ENCODE measurements around the gene ELF1. TPM values are rescaled to one million over a fixed set of nuclear protein-coding genes. Genes with fewer than 3 reads are reported as not detected.

The ELF1 gene
- 6.7 and 11.3 TPM in 2 replicates for total RNA-seq (2014; rRNA removed; shearing (Covaris generic); ENCODE audit: low replicate concordance)

DNA sequence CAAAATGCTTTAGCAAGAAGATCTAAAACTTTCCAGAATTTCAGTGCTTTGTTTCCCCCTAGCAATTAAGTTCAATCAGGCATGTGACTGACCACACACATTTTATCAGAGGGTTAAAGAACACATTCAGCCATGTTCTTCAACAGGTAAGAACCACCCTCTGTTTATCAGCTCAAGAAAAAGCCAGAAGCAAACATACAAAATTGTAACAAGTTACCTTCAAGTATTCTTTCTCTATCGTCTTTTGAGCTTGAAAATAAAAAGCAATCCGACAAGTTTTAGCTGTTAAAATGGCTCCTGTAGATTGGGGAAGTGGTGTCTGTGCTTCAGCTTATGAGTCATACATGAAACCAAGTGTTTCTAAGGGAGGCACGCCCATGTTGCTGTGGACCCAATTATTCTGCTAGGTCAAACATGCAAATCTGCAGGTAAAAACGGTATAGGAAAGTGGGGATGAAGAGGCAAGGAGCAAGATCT is at the start of gene ELF1:
Gene ELF1 (minus strand): TSS at position 306 of the 477 bp plus-strand sequence. CDS start 37,262 bp downstream, outside the sequence.
- Histone ChIP-seq H3K9me3 (no peaks in the 10 kb centered on the region), H3K36me3 (no peaks in the 10 kb centered on the region), H3K27me3 (no peaks in the 10 kb centered on the region), H3K4me3 (peak within 1 kb of the TSS; percentile 33)
- DNase-seq: peak; percentile 45

DNA sequence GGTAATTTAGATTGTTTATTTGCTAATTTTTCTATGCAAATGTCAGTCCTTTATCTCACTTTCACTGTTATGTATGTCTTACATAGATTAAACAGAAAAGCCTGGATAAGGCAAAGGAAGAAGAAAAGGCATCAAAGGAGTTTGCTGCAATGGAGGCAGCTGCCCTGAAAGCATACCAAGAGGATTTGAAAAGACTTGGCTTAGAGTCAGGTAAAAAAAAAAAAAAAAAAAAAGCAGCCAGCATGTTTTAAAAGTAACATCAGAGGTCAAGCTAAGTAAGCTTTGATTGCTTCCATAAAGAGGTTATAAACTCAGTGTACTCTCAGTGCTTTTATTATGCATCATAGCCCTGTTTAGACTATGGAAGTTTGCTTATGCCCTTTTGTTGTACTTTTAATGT is 46.0 kb upstream of the ELF1 start:
- Histone ChIP-seq H3K27me3 (no peaks in the 10 kb centered on the region), H3K4me3 (no peak overlapping the region), H3K36me3 (peaks cover 50% of the 10 kb centered on the region), H3K9me3 (no peaks in the 10 kb centered on the region)
- DNase-seq: peak; percentile 34

DNA sequence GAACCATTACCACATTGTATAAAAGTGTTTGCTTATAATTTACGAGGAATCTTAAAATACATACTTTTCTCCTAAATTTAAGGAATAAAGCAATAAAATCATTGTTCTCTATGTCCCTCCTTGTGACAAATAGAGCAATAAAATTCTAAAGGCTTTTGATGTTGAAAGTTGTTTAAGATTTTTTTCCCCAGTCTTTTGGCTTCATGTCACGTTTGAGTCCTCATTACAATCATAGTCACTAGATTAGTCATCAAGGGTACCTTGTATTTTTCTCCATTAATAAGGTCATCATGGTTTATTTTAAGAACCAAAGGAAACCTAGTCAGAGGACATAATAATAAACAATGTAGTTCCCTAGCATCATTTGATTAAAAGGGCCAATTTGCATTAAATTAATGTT is 45.4 kb upstream of the ELF1 start:
- Histone ChIP-seq H3K9me3 (no peaks in the 10 kb centered on the region), H3K4me3 (no peak overlapping the region), H3K27me3 (no peaks in the 10 kb centered on the region), H3K36me3 (peaks cover 46% of the 10 kb centered on the region)
- no peak for DNase-seq

DNA sequence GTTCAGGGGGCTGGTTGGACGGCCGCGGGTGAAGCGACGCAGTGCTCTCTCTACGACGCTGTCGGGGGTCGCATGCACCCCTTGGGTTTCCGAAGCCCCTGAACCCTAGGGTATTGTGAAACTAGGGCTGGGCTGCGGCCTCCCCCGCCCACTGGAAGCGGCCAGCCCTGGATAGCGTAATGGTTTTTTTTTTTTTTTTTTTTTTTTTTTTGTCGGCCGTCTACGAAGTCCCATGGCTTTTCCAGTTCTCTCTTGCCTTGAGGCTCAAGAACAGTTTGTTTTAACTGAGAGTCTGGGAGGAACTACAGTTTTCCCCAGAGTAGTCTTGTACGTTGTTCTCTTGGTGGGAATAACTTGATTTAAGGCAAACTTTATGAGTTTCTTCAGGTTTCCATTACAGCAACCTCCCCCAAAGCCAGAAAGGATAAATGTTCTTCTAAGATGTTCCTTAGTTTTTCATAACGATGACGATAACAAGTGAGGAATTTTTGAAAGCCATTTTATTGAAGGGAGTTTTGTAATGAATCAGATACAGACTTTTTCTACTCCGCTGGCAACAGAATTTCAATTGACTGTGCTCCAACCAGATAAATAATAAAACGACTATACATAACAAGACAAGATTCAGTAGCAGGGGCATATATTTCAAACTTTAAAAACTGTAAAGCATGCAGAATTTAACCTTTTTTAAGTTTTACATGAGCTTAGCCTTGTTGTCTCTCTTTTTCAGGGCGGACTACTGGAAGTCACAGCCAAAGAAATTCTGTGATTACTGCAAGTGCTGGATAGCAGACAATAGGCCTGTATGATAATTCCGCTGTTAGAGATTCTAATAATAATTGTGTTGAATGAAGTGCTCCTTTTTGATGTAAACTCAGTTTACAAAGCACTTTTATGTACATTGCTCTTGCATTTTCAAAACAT is 43.1 kb upstream of the ELF1 start:
- peaks cover 34% of the 10 kb centered on the region for H3K36me3 ChIP-seq
- no peaks in the 10 kb centered on the region for H3K27me3 ChIP-seq
- H3K9me3 ChIP-seq: no peaks in the 10 kb centered on the region
- no peak for DNase-seq
- H3K4me3 ChIP-seq: peak overlapping the region; percentile 92

DNA sequence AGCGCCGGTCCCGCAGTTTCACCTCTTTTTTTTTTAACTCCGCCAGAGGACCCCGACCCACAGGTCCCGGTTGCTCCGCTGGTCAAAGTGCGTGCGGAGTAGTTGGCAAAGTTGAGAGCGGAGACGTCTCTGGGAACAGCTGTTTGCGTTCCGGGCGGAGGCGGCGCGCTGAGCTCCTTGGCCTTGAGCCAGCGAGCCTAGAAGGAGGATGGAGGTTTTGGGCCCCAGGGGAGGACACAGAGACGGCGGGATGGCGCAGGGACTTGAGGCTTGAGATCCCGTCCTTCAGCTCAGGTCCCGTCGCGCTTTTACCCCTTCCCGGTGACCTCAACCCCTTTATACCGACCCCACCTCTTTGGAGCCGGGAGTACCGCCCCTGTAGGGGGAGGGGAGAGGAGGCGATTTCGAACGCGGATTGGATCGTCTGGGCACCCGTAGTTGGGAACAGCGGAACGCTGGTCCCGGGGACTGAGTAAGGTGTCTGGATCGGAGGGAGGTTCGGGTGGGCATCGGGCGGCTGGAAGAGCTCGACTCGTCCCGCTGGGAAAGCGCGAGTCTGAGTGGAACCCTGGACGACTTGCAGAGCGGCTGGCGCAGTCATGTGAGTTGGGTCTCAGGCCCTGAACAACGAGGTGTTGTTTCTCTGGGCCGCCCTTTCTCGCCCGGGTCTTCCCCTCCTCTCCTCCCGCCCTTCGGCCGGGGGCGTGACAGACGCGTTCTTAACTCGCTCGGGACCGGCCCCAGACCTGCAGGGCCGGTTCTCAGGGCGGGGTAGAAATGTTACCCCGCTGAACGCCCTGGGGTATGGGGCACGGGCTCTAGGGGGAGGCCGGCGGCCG is 42.2 kb upstream of the ELF1 start, which contains the start of gene WBP4:
Gene WBP4 (plus strand): TSS at position 435 of the 839 bp plus-strand sequence. CDS start 165 bp downstream, at position 600.
- Histone ChIP-seq H3K4me3 (peak within 1 kb of the TSS; percentile 92), H3K36me3 (peaks cover 25% of the 10 kb centered on the region), H3K27me3 (no peaks in the 10 kb centered on the region), H3K9me3 (no peaks in the 10 kb centered on the region)
- peak; percentile 93 for DNase-seq

DNA sequence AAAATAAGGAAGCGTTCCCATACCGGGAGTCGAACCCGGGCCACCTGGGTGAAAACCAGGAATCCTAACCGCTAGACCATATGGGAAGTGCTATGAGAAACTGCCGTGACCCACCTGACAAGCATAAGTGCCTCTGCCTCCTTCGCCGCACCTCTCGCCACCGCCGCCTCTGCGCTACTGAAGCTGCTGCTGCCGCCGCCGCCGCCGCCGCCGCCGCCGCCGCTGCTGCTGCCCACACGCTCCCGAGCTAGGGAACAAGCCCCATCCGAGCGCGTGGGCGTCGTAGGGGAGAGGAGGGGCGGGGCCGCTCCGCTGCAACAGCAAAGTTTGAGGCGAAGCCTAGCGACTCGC is 41.6 kb upstream of the ELF1 start:
- Histone ChIP-seq H3K4me3 (peak overlapping the region; percentile 92), H3K36me3 (peaks cover 19% of the 10 kb centered on the region), H3K9me3 (no peaks in the 10 kb centered on the region), H3K27me3 (no peaks in the 10 kb centered on the region)
- DNase-seq: peak; percentile 91

DNA sequence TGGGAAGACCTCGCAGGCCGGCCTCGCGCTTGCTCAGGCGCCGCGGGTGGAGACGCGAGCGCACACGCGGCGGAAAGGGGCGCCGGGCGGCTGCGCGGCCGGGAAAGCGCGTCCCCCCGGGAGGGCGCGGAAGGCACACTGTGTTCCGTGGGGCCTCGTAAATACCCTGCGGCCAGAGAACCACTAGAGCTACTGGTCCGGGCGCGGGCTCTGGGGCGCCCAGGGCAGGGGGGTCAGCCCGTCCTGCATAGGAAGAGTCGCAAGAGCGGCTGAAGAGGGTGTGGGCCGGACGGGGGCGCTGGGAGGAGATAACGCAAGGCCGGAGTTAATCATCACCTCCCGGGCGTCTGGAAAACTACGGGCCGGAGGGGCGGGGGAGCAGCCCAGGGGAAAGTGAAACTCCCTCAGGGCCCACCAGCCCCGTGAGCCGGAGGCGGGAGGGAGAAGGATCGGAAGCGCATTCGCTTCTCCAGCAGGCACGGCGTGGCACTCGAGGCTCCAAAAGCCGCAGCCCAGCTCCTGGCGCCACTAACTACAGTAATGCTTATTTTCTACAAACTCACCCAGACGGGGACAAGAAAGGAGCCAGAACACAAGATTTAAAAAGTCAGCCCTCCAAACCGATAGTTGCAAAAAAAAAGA is 41.1 kb upstream of the ELF1 start:
- H3K27me3 ChIP-seq: no peaks in the 10 kb centered on the region
- peak; percentile 91 for DNase-seq
- H3K36me3 ChIP-seq: peaks cover 15% of the 10 kb centered on the region
- no peaks in the 10 kb centered on the region for H3K9me3 ChIP-seq
- peak overlapping the region; percentile 92 for H3K4me3 ChIP-seq

DNA sequence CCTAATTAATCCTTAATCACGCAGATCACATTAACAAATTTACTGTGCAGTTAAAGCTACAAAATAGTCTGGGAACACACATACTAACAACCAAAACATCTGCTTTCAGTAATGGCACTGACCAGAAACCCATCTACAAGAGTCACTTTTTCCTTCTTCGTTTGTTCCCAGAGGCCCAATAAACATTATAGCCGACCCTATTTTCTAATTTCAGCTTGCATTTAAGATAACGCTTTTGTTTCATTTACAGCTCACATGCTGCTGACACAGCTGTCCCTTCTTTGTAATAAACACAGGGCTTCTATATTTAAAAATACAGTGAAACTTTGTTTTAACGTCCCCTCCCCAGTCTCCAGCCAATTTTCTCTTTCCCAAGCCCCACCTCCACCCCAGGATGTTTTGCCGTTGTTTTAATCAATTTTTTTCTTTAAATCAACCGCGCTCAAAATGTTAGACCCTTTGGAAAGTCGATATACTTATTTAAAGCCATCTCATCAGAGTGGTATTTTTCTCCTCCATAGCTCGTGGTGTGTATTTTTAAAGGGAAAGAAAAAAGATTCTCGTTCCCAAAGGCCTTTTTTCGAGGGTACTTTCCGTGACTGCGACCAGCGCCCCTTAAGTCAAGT is 40.5 kb upstream of the ELF1 start:
- Histone ChIP-seq H3K27me3 (no peaks in the 10 kb centered on the region), H3K36me3 (peaks cover 15% of the 10 kb centered on the region), H3K4me3 (peak overlapping the region; percentile 92), H3K9me3 (no peaks in the 10 kb centered on the region)
- DNase-seq: no peak

DNA sequence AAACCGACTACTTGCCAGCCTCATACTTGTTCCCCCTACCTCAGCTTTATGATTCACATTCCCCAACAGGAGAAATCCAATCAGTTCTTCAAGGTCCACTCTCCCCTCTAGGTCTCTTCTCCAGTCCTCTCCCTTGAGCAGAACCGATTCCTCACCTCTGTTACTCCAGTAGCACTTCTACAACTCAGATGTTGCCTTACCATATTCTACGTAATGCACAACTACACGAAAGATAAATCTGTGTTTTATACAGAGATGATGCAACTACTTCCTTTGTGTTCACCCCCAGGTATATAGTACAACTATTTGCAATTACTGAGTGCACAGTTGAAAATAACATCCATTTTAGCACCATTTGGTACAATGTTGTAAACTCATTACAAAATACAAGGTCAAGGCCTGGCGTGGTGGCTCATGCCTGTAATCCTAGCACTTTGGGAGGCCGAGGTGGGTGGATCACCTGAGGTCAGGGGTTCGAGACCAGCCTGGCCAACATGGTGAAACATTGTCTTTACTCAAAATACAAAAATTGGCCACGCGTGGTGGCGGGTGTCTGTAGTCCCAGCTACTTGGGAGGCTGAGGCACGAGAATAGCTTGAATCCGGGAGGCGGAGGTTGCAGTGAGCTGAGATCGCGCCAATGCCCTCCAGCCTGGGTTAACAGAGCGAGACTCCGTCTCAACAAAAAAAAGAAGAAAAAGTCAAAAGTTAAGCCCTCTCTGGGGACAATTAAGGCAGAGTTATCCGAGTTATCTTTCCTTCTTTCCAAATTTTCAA is 39.4 kb upstream of the ELF1 start:
- no peaks in the 10 kb centered on the region for H3K27me3 ChIP-seq
- peak overlapping the region; percentile 92 for H3K4me3 ChIP-seq
- peaks cover 9% of the 10 kb centered on the region for H3K36me3 ChIP-seq
- DNase-seq: no peak
- H3K9me3 ChIP-seq: no peaks in the 10 kb centered on the region

DNA sequence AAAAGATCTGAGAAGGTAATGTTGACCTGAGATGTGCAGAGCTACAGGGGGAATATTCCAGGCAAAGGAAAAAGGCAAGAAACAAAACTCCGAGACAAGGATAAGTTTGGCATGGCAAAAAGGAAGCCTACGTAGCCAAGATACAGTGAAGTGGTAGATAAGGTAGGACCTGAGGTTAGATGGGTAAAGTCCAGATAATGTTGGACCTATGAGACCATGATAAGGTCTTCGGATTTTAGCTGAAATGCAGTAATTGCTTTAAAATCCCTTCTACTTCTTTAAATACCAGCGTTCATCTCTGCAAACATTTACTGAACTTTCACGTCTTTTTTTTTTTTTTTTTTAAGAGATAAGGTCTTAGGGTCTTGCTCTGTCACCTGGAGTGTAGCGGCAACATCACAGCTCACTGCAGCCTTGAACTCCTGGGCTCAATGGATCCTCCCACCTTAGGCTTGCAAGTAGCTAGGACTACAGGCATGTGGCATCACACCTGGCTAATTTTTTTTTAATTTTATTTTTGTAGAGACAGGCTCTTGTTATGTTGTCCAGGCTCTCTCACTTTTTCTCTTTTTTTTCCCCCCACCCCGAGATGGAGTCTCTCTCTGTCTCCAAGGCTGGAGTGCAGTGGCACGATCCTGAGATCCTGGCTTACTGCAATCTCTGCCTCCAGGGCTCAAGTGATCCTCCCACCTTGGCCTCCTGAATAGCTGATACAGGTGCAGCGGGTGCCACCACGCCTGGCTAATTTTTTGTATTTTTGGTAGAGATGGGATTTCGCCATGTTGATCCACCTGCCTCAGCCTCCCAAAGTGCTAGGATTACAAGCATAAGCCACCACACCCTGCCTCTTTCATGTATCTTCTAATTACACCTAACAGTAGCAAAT is 38.0 kb upstream of the ELF1 start:
- H3K4me3 ChIP-seq: no peak overlapping the region
- H3K9me3 ChIP-seq: no peaks in the 10 kb centered on the region
- H3K27me3 ChIP-seq: no peaks in the 10 kb centered on the region
- no peak for DNase-seq
- H3K36me3 ChIP-seq: 0 out of 2 replicates have a peak, but pooled peaks cover 3% of the 10 kb centered on the region

DNA sequence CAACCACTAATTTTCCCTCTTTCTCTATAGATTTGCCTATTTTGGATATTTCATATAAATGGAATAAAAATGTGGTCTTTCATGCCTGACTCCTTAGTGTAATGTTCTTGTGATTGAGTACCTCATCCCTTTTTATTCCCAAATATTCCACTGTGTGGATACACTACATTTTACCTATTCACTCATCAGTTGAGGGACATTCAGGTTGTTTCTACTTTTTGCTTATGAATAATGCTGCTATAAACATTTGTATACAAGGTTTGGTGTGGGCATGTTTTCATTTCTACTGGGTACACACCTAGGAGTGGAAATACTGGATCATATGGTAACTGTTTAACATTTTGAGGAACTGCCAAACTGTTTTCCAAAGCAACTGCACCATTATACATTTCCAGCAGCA is 37.1 kb upstream of the ELF1 start:
- no peak overlapping the region for H3K4me3 ChIP-seq
- no peak for DNase-seq
- H3K36me3 ChIP-seq: peaks cover 3% of the 10 kb centered on the region; the same call in 1 of the 2 replicates
- no peaks in the 10 kb centered on the region for H3K9me3 ChIP-seq
- H3K27me3 ChIP-seq: no peaks in the 10 kb centered on the region

DNA sequence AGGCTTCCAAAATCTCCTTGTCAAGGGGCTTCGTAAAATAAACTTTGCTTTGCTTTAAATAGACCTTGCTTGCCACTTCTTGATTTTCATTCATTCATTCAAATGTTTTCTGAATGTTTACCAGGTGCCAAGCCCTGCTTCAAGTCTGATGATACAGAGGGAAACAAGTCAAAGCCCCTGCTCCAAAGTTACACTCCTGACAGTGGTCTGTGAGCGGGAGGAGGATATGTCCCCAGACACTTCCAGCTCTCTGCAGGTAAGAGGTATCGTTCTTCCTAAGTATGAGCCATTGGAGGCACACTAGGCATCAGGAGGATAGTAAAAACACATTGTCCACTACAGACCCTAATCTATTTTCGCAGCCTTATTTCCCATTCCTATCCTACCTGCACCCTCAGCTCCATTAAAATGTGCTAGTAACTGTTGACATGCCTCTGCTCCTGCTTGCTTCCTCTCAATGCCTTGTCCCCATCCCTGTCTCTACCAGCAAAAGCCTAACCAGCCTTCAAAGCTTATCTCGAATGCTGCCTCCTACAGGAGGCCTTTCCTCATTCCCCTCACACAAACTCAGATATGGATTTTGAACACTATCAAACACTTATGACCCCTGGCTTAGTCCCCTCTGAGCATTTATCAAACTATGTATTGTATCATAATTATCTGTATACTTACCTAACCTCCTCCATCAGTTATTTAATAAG is 36.0 kb upstream of the ELF1 start:
- H3K36me3 ChIP-seq: peaks cover 12% of the 10 kb centered on the region
- H3K9me3 ChIP-seq: no peaks in the 10 kb centered on the region
- no peaks in the 10 kb centered on the region for H3K27me3 ChIP-seq
- no peak for DNase-seq
- no peak overlapping the region for H3K4me3 ChIP-seq

DNA sequence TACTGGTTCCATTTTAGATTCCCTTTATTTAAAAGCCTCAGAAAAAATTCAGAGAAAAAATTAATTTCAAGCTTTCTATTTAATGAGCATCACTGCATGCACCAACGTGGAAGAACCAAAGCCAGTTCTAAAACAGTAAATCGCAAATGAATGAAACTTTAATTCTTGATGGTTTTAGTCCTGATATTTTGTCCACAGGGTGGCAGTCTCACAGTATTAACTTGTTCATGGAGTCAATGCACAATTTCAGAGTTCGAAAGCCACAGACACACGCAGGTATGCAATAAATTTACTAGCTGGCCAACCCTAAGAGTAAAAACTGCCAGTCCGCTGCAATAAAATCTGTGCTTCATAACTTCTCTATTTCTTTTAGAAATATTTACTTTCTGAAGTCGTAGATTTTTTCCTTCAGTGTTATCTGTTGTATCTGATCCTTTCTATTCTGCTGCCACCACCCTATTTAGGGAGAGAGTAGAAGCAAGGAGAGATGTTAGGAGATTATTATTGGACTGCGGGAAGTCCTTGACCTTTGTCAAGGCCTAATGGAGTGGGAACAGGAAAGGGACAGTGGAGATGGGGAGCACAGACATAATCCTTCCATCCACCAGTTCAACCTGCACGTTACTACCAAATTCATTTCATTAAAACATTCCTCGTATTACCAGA is 35.2 kb upstream of the ELF1 start:
- Histone ChIP-seq H3K27me3 (no peaks in the 10 kb centered on the region), H3K36me3 (peaks cover 13% of the 10 kb centered on the region), H3K4me3 (no peak overlapping the region), H3K9me3 (no peaks in the 10 kb centered on the region)
- no peak for DNase-seq

DNA sequence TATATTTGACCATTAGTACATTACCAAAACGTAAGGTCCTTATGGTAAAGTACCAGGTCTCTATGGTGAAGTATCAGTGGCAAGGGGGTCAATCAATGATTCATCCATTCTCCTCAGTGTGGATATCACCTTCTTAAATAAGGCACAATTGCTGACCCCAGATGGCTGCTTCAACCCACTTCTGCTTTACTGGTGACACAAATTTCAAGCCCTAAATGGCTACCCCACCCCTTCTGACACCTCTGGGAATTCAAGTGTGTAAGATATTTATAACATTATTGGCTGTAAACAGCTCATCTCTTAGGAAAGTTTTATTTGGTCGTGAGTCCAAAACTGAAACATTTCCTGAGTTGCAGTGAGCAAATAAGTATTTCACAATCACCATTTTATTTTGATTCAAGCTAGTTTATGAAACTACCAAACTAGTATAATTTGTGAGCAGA is 34.3 kb upstream of the ELF1 start:
- Histone ChIP-seq H3K27me3 (no peaks in the 10 kb centered on the region), H3K4me3 (peak overlapping the region; percentile 6; the same call in 1 of the 2 replicates)
- no peak for DNase-seq

More for the DNA sequence above, 34.3 kb upstream of the ELF1 start:
- H3K36me3 ChIP-seq: peaks cover 19% of the 10 kb centered on the region
- peaks cover 6% of the 10 kb centered on the region for H3K9me3 ChIP-seq
